ENCODE results near the gene LEFTY1. TPM values are rescaled to one million over a fixed set of nuclear protein-coding genes. Genes with fewer than 3 reads are reported as not detected.
A peak's percentile ranks its signal among the peaks of the same experiment; 100 is the strongest.

The LEFTY1 gene
- polyA plus RNA-seq, 3 donors: 0.13 TPM; not detected in 2

DNA sequence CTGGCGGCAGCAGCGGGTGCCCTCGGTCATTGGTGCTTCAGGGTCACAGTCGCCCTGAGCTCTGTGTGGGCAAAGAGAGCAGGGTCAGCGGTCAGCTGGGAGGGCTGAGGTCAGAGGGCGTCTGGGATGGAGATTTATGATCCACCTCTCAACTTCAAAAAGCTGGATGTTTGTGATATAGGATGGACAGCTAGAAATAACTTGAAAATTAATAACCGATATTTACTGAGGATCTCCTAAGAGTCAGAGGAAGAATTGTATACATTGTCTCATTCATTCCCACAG, 2.0 kb downstream of the LEFTY1 start:
- no peak for DNase-seq
- no peak overlapping the region for H3K4me3 ChIP-seq (replicated peaks in 1 of 3; ENCODE audit: low read depth in 2 of 3, low read length in 3 of 3)
- Mint-ChIP-seq H3K4me1 (peaks cover 14% of the 10 kb centered on the region), H3K27ac (no peak overlapping the region), H3K9me3 (no peaks in the 10 kb centered on the region), H3K36me3 (no peaks in the 10 kb centered on the region), H3K4me3 (peak overlapping the region in 1 of 2 donors; percentile 42), H3K27me3 (ENCODE audit: low read depth in 3 of 3) (peaks cover 11 to 20% (median 12%) of the 10 kb centered on the region in 3 donors)
- H3K27ac ChIP-seq (ENCODE audit: low read depth in 1 of 2, low read length in 2 of 2): no peak overlapping the region
- no peak overlapping the region for H2AFZ ChIP-seq (ENCODE audit: insufficient read depth, low read depth, low read length, poor library complexity, severe bottlenecking)
- 100% methylated on average over 5 of the region's 7 CpGs for WGBS (ENCODE audit: insufficient coverage)
- H3K4me1 ChIP-seq (ENCODE audit: control insufficient read depth in 1 of 2, insufficient read depth in 2 of 2, low read length in 2 of 2): peaks cover 10% of the 10 kb centered on the region in 2 donors
- intact Hi-C loops (cut with micrococcal nuclease): no loop called here
- H3K9ac ChIP-seq (ENCODE audit: insufficient read depth, low read length, poor library complexity, severe bottlenecking): no peak overlapping the region
- H4K20me1 ChIP-seq (ENCODE audit: insufficient read depth, low read length): no peaks in the 10 kb centered on the region
- H3K9me3 ChIP-seq (replicated peaks in 1 of 2; ENCODE audit: control insufficient read depth in 1 of 2, insufficient read depth in 1 of 2, low read length in 2 of 2): no peaks in the 10 kb centered on the region
- peaks cover 6% of the 10 kb centered on the region for H3K79me2 ChIP-seq (ENCODE audit: insufficient read depth, low read length)
- no peaks in the 10 kb centered on the region for H3K36me3 ChIP-seq (replicated peaks in 1 of 2; ENCODE audit: control insufficient read depth in 1 of 2, insufficient read depth in 2 of 2, low read length in 2 of 2)
- no peak overlapping the region for H3K4me2 ChIP-seq (replicated peaks; ENCODE audit: extremely low read depth, low read length, poor library complexity, severe bottlenecking)
- peaks cover 0 to 5% of the 10 kb centered on the region in 2 donors for H3K27me3 ChIP-seq (ENCODE audit: control insufficient read depth in 2 of 2, insufficient read depth in 2 of 2, low read length in 2 of 2)
- TF ChIP-seq, protein P1, sequence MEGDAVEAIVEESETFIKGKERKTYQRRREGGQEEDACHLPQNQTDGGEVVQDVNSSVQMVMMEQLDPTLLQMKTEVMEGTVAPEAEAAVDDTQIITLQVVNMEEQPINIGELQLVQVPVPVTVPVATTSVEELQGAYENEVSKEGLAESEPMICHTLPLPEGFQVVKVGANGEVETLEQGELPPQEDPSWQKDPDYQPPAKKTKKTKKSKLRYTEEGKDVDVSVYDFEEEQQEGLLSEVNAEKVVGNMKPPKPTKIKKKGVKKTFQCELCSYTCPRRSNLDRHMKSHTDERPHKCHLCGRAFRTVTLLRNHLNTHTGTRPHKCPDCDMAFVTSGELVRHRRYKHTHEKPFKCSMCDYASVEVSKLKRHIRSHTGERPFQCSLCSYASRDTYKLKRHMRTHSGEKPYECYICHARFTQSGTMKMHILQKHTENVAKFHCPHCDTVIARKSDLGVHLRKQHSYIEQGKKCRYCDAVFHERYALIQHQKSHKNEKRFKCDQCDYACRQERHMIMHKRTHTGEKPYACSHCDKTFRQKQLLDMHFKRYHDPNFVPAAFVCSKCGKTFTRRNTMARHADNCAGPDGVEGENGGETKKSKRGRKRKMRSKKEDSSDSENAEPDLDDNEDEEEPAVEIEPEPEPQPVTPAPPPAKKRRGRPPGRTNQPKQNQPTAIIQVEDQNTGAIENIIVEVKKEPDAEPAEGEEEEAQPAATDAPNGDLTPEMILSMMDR (IDR thresholded peaks at IDR 0.05): no peak

DNA sequence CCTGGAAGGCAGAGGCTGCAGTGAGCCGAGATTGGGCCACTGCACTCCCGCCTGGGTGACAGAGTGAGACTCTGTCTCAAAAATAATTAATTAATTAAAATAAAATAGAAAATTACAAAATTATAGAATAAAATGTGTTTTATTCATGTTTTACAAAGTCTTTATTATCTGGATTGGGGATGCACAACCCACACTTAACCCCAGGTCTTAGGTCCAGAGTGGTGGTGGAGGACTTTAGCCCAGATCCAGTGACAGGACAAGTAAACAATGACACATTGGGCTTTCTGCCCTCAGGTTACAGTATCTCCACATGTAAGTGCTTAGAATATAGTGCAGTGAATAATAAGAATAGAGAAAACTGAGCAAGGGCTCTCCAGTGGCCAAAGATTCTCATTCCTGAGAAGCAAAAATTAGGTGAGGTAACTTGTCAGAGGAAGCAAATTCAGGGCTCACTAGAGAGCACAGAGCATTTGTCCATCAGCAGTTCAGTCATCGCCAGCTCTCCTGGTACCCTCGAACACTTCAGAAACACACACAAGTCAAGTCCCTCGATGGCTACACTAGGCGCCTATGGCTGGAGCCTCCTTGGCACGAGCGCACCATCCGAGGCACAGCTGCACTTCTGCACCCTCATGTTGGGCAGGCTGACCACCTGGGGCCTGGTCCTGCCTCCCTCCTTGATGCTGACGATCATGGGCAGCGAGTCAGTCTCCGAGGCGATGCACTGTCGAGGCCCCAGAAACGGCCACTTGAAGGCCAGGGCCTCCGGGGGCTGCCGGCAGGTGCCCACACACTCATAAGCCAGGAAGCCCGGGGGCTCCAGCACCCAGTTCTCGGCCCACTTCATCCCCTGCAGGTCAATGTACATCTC, 2.6 kb downstream of the LEFTY1 start:
- Mint-ChIP-seq H3K27ac (peak overlapping the region in 1 of 7 donors; percentile 40), H3K4me3 (no peak overlapping the region), H3K36me3 (no peaks in the 10 kb centered on the region), H3K9me3 (peaks cover 0 to 3% (median 0%) of the 10 kb centered on the region in 7 donors), H3K4me1 (peaks cover 16% of the 10 kb centered on the region), H3K27me3 (ENCODE audit: low read depth in 3 of 3) (peaks cover 11 to 20% (median 12%) of the 10 kb centered on the region in 3 donors)
- 98% methylated on average over 16 of the region's 19 CpGs for WGBS (ENCODE audit: insufficient coverage)
- no peak overlapping the region for H3K4me2 ChIP-seq (replicated peaks; ENCODE audit: extremely low read depth, low read length, poor library complexity, severe bottlenecking)
- DNase-seq: no peak
- H3K9ac ChIP-seq (ENCODE audit: insufficient read depth, low read length, poor library complexity, severe bottlenecking): no peak overlapping the region
- H4K20me1 ChIP-seq (ENCODE audit: insufficient read depth, low read length): peaks cover 2% of the 10 kb centered on the region
- intact Hi-C loops (cut with micrococcal nuclease): no loop called here
- H3K79me2 ChIP-seq (ENCODE audit: insufficient read depth, low read length): peaks cover 12% of the 10 kb centered on the region
- no peak overlapping the region for H3K27ac ChIP-seq (ENCODE audit: low read depth in 1 of 2, low read length in 2 of 2)
- H3K4me3 ChIP-seq (replicated peaks in 1 of 3; ENCODE audit: low read depth in 2 of 3, low read length in 3 of 3): no peak overlapping the region
- no peaks in the 10 kb centered on the region for H3K9me3 ChIP-seq (replicated peaks in 1 of 2; ENCODE audit: control insufficient read depth in 1 of 2, insufficient read depth in 1 of 2, low read length in 2 of 2)
- H3K27me3 ChIP-seq (ENCODE audit: control insufficient read depth in 2 of 2, insufficient read depth in 2 of 2, low read length in 2 of 2): peaks cover 0 to 5% of the 10 kb centered on the region in 2 donors
- TF ChIP-seq, protein P1 (IDR thresholded peaks at IDR 0.05): no peak
- H3K36me3 ChIP-seq (replicated peaks in 1 of 2; ENCODE audit: control insufficient read depth in 1 of 2, insufficient read depth in 2 of 2, low read length in 2 of 2): no peaks in the 10 kb centered on the region
- H3K4me1 ChIP-seq (ENCODE audit: control insufficient read depth in 1 of 2, insufficient read depth in 2 of 2, low read length in 2 of 2): peaks cover 12 to 13% of the 10 kb centered on the region in 2 donors
- no peak overlapping the region for H2AFZ ChIP-seq (ENCODE audit: insufficient read depth, low read depth, low read length, poor library complexity, severe bottlenecking)

Data from CD14-positive monocyte (primary cell).